ENCODE results near the gene MTARC1.

DNA sequence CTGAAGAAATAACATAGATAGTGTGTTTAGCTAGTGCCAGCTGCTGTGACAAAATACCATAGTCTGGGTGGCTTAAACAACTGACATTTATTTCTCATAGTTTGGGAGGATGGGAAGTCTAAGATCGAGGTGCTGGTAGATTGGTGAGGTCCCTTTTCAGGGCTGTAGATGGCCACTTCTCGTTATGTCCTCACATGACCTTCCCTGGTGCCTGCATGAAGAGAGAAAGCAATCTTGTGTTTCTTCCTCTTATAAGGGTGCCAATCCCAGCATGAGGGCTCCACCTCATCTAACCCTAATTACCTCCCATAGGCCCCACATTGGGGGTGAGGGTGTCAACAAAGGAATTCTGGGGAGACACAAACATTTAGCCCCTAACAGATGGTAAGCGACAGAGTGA is 29.3 kb upstream of the MTARC1 start:
- TF ChIP-seq, protein P1, sequence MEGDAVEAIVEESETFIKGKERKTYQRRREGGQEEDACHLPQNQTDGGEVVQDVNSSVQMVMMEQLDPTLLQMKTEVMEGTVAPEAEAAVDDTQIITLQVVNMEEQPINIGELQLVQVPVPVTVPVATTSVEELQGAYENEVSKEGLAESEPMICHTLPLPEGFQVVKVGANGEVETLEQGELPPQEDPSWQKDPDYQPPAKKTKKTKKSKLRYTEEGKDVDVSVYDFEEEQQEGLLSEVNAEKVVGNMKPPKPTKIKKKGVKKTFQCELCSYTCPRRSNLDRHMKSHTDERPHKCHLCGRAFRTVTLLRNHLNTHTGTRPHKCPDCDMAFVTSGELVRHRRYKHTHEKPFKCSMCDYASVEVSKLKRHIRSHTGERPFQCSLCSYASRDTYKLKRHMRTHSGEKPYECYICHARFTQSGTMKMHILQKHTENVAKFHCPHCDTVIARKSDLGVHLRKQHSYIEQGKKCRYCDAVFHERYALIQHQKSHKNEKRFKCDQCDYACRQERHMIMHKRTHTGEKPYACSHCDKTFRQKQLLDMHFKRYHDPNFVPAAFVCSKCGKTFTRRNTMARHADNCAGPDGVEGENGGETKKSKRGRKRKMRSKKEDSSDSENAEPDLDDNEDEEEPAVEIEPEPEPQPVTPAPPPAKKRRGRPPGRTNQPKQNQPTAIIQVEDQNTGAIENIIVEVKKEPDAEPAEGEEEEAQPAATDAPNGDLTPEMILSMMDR (IDR thresholded peaks at IDR 0.05; ENCODE audit: low read depth, low read length), result no peak
- no peak for TF ChIP-seq EZH2phosphoT487 (IDR thresholded peaks at IDR 0.05; ENCODE audit: low read depth)
